ENCODE results near the gene XKR3.

DNA sequence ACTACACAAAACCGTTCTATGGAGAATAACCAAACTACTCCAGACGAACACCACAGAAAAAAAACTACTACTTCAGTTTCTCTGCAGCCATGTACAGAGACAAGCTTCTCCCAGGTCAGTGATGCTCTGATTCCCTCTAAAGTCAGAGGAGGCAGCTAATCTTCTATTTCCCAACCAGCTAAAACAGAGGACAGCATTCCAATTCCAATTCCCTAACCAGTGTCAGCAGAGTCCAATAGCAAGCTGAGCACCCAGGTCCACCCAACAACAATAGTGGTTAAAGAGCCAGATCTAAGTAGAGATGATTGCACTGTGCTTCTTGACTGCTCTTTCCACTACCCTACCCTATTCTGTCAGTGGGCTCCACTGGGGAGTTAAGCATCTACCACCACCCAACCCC is 6.7 kb downstream of the XKR3 start:
- TF ChIP-seq, protein P1, sequence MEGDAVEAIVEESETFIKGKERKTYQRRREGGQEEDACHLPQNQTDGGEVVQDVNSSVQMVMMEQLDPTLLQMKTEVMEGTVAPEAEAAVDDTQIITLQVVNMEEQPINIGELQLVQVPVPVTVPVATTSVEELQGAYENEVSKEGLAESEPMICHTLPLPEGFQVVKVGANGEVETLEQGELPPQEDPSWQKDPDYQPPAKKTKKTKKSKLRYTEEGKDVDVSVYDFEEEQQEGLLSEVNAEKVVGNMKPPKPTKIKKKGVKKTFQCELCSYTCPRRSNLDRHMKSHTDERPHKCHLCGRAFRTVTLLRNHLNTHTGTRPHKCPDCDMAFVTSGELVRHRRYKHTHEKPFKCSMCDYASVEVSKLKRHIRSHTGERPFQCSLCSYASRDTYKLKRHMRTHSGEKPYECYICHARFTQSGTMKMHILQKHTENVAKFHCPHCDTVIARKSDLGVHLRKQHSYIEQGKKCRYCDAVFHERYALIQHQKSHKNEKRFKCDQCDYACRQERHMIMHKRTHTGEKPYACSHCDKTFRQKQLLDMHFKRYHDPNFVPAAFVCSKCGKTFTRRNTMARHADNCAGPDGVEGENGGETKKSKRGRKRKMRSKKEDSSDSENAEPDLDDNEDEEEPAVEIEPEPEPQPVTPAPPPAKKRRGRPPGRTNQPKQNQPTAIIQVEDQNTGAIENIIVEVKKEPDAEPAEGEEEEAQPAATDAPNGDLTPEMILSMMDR (IDR thresholded peaks at IDR 0.05) = no peak
- no peak for TF ChIP-seq POLR2A (IDR thresholded peaks at IDR 0.05)

Data from lower leg skin (tissue), 3 donors.